ENCODE measurements around the gene SIL1. TPM values are rescaled to one million over a fixed set of nuclear protein-coding genes. Genes with fewer than 3 reads are reported as not detected.

SIL1 gene
- total RNA-seq, 1 donor from 2014 or later: 16.0 TPM

- no peak for DNase-seq (ENCODE audit: low read depth, low spot score)
- no peaks in the 10 kb centered on the region for H3K9me3 Mint-ChIP-seq
- H3K36me3 Mint-ChIP-seq (ENCODE audit: low read depth): peaks cover 35% of the 10 kb centered on the region
- H3K4me3 Mint-ChIP-seq: peak overlapping the region; percentile 17
- TF ChIP-seq CTCF (conservative IDR thresholded peaks at IDR 0.05): peak; percentile 15
- H3K27me3 Mint-ChIP-seq (ENCODE audit: low read depth): no peaks in the 10 kb centered on the region
- H3K27ac Mint-ChIP-seq (ENCODE audit: unreplicated experiment): no peak overlapping the region
- H3K4me1 Mint-ChIP-seq: peaks cover 9% of the 10 kb centered on the region
Measured at GRCh38 chr5:138932171-138932810, 265.9 kb downstream of the SIL1 start.

- no peak for DNase-seq (ENCODE audit: low read depth, low spot score)
- peaks cover 45% of the 10 kb centered on the region for H3K36me3 Mint-ChIP-seq (ENCODE audit: low read depth)
- H3K4me1 Mint-ChIP-seq: peaks cover 10% of the 10 kb centered on the region
- H3K27me3 Mint-ChIP-seq (ENCODE audit: low read depth): no peaks in the 10 kb centered on the region
- no peak overlapping the region for H3K4me3 Mint-ChIP-seq
- H3K9me3 Mint-ChIP-seq: no peaks in the 10 kb centered on the region
- no peak overlapping the region for H3K27ac Mint-ChIP-seq (ENCODE audit: unreplicated experiment)
- TF ChIP-seq CTCF (conservative IDR thresholded peaks at IDR 0.05): no peak
Measured at GRCh38 chr5:138930371-138931097, 267.6 kb downstream of the SIL1 start.

- Mint-ChIP-seq H3K27me3 (ENCODE audit: low read depth) (no peaks in the 10 kb centered on the region), H3K4me3 (no peak overlapping the region), H3K9me3 (no peaks in the 10 kb centered on the region), H3K36me3 (ENCODE audit: low read depth) (peaks cover 47% of the 10 kb centered on the region), H3K27ac (ENCODE audit: unreplicated experiment) (peak overlapping the region; percentile 12), H3K4me1 (peaks cover 10% of the 10 kb centered on the region)
- TF ChIP-seq CTCF (conservative IDR thresholded peaks at IDR 0.05): no peak
- no peak for DNase-seq (ENCODE audit: low read depth, low spot score)
Measured at GRCh38 chr5:138929571-138929955, 268.6 kb downstream of the SIL1 start.

GRCh38 chr5:138927979-138928378 lies 270.2 kb downstream of the SIL1 start:
- no peak for DNase-seq (ENCODE audit: low read depth, low spot score)
- H3K4me1 Mint-ChIP-seq: peaks cover 10% of the 10 kb centered on the region
- H3K9me3 Mint-ChIP-seq: no peaks in the 10 kb centered on the region
- no peaks in the 10 kb centered on the region for H3K27me3 Mint-ChIP-seq (ENCODE audit: low read depth)
- H3K36me3 Mint-ChIP-seq (ENCODE audit: low read depth): peaks cover 41% of the 10 kb centered on the region
- no peak overlapping the region for H3K4me3 Mint-ChIP-seq
- H3K27ac Mint-ChIP-seq (ENCODE audit: unreplicated experiment): no peak overlapping the region
- no peak for TF ChIP-seq CTCF (conservative IDR thresholded peaks at IDR 0.05)

GRCh38 chr5:138927544-138927943 lies 270.6 kb downstream of the SIL1 start:
- H3K4me1 Mint-ChIP-seq: peaks cover 10% of the 10 kb centered on the region
- no peaks in the 10 kb centered on the region for H3K9me3 Mint-ChIP-seq
- no peak for DNase-seq (ENCODE audit: low read depth, low spot score)
- no peak overlapping the region for H3K27ac Mint-ChIP-seq (ENCODE audit: unreplicated experiment)
- H3K36me3 Mint-ChIP-seq (ENCODE audit: low read depth): peaks cover 40% of the 10 kb centered on the region
- no peak for TF ChIP-seq CTCF (conservative IDR thresholded peaks at IDR 0.05)
- no peak overlapping the region for H3K4me3 Mint-ChIP-seq
- no peaks in the 10 kb centered on the region for H3K27me3 Mint-ChIP-seq (ENCODE audit: low read depth)

Data from neural crest cell (in vitro differentiated cells).